Chondrocyte (in vitro differentiated cells): ENCODE results near the gene IL4I1. TPM values are rescaled to one million over a fixed set of nuclear protein-coding genes. Genes with fewer than 3 reads are reported as not detected.

Experiments
- DNase-seq: peaks from one replicate; pipeline ENCODE4 v3.0.0; 2021; ENCODE audit warnings: mixed read lengths, low spot score
- H3K27ac Mint-ChIP-seq: one replicate; pipeline ENCODE4 v1.8.0; 2021; ENCODE audit warnings: mild to moderate bottlenecking, moderate library complexity, mixed read lengths; ENCODE audit not compliant: unreplicated experiment
- H3K27me3 Mint-ChIP-seq: 2 replicates; pipeline ENCODE4 v1.8.0; 2021; ENCODE audit warnings: low read depth, mixed read lengths
- H3K36me3 Mint-ChIP-seq: 2 replicates; pipeline ENCODE4 v1.8.0; 2021; ENCODE audit warnings: low read depth, mixed read lengths
- H3K4me1 Mint-ChIP-seq: 2 replicates; pipeline ENCODE4 v1.8.0; 2021; ENCODE audit warnings: low read depth, mild to moderate bottlenecking, mixed read lengths
- H3K4me3 Mint-ChIP-seq: one replicate; pipeline ENCODE4 v1.8.0; 2021; ENCODE audit warnings: mild to moderate bottlenecking, moderate library complexity, mixed read lengths; ENCODE audit not compliant: unreplicated experiment
- H3K9me3 Mint-ChIP-seq: 2 replicates; pipeline ENCODE4 v1.8.0; 2021; ENCODE audit warnings: low read depth, mixed read lengths
- CTCF ChIP-seq: fragments of 200-600 bp; sonication (generic); IDR thresholded peaks from 2 replicates; pipeline ENCODE4 v1.5.0; 2021; ENCODE audit warnings: antibody characterized with exemption, mild to moderate bottlenecking, moderate library complexity
- total RNA-seq: library from RNA; stranded (reverse); gene quantifications from 3 replicates; pipeline ENCODE4 v1.2.1, GENCODE V29; 2021

IL4I1 gene
- total RNA-seq, 1 donor from 2014 or later, result 0.17 TPM

DNA sequence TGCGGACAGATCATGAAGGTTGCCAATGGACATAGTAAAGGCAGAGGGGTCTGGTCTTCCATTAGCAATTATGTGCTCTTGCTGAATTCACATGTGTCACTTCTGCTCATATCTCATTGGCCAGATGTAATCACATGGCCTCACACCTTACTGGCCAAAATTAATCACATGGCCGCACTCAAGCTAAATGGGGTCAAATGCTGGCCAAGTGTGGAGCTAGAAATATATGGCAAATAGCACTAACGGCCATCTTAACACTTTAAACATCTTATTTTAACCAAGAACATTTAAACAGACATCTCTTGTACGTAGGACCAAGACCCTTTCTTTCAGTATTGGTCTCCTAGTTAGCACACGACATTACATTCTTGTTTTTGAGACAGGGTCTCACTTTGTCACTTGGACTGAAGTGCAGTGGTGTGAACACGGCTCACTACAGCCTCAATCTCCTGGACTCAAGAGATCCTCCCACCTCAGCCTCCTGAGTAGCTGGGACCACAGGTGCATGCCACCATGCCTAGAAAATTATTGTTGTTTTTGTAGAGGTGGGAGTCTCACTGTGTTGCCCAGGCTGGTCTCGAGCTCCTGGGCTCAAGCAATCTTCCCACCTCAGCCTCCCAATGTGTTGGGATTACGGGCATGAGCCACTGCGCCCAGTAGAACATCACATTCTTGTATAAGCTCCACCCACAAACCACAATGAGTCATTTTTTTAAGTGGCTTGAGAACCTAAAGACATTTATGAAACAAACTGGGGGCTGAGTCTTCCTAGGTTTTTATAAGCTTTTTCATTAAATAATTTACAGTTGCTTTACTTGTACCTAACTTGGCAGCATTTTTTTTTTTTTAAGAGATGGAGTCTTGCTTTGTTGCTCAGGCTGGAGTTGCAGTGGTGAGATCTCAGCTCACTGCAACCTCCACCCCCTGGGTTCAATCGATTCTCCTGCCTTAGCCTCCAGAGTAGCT, 48.7 kb downstream of the IL4I1 start:
- TF ChIP-seq CTCF, result no peak
- no peak for DNase-seq
- Mint-ChIP-seq H3K27me3 (no peaks in the 10 kb centered on the region), H3K9me3 (peaks cover 9% of the 10 kb centered on the region), H3K4me3 (no peak overlapping the region), H3K27ac (peak overlapping the region; percentile 87), H3K36me3 (peaks cover 5% of the 10 kb centered on the region), H3K4me1 (peaks cover 43% of the 10 kb centered on the region)

DNA sequence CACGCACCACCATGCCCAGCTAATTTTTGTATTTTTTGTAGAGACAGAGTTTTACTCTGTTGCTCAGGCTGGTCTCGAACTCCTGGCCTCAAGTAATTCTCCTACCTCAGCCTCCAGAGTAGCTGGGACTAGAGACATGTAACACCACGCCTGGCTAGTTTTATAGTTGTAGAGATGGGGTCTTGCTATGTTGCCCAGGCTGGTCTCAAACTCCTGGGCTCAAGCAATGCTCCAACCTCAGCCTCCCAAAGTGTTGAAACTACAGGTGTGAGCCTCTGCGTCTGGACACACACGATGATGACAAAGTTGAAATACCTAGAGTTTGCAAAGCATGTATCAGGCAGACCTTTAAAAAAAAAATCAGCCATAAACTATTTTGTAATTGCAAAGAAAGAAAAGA, 50.3 kb downstream of the IL4I1 start:
- no peak overlapping the region for H3K27ac Mint-ChIP-seq
- no peaks in the 10 kb centered on the region for H3K27me3 Mint-ChIP-seq
- DNase-seq, result no peak
- H3K9me3 Mint-ChIP-seq, result peaks cover 9% of the 10 kb centered on the region
- H3K4me3 Mint-ChIP-seq, result no peak overlapping the region
- no peak for TF ChIP-seq CTCF
- peaks cover 5% of the 10 kb centered on the region for H3K36me3 Mint-ChIP-seq
- peaks cover 31% of the 10 kb centered on the region for H3K4me1 Mint-ChIP-seq

DNA sequence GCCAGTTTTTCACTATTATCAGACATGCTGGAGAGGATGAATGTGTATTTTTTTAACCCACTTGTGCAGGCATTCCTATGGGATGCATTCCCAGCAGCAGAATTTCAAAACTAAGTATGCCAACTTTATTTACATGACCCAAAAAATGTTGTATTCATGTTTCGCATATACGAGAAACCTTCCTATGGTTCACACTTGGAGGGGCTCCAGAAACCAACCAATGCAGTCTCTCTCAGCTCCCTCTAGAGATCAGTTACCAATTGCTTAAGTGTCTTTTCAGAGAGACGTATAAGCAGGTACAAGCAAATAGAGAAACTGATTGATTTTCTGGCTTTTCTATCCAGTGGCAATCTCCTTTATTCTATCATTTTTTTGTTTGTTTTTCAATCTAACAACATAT, 51.3 kb downstream of the IL4I1 start:
- H3K27me3 Mint-ChIP-seq, result no peaks in the 10 kb centered on the region
- H3K4me1 Mint-ChIP-seq, result peaks cover 31% of the 10 kb centered on the region
- no peak overlapping the region for H3K27ac Mint-ChIP-seq
- H3K4me3 Mint-ChIP-seq, result no peak overlapping the region
- DNase-seq, result no peak
- peaks cover 8% of the 10 kb centered on the region for H3K36me3 Mint-ChIP-seq
- H3K9me3 Mint-ChIP-seq, result peaks cover 9% of the 10 kb centered on the region
- peak; percentile 57 for TF ChIP-seq CTCF

GRCh38 chr19:49844138-49845095, 52.3 kb downstream of the IL4I1 start:
- DNase-seq, result no peak

More at GRCh38 chr19:49844138-49845095, 52.3 kb downstream of the IL4I1 start:
- no peak overlapping the region for H3K27ac Mint-ChIP-seq
- H3K27me3 Mint-ChIP-seq, result no peaks in the 10 kb centered on the region
- peaks cover 24% of the 10 kb centered on the region for H3K4me1 Mint-ChIP-seq
- H3K4me3 Mint-ChIP-seq, result no peak overlapping the region
- peaks cover 11% of the 10 kb centered on the region for H3K36me3 Mint-ChIP-seq
- TF ChIP-seq CTCF, result no peak
- peaks cover 9% of the 10 kb centered on the region for H3K9me3 Mint-ChIP-seq
